DOHH2 (cell line): ENCODE data around the gene LSR.

Experiments used
- CTCF ChIP-seq: fragments of 200-600 bp; sonication (generic); IDR thresholded peaks from one replicate; pipeline ENCODE4 v1.5.1; 2014; ENCODE audit warnings: antibody characterized with exemption, mild to moderate bottlenecking, low read depth, low read length; ENCODE audit not compliant: poor library complexity, severe bottlenecking
- EZH2phosphoT487 ChIP-seq: fragments of 200-600 bp; sonication (generic); IDR thresholded peaks from 2 replicates; pipeline ENCODE4 v1.6.1; 2017; ENCODE audit warnings: borderline replicate concordance, mild to moderate bottlenecking, antibody characterized with exemption, low read length, moderate library complexity, mixed read lengths

- TF ChIP-seq CTCF (no peak), EZH2phosphoT487 (no peak)
Observed at GRCh38 chr19:35279374-35279773, 30.6 kb downstream of the LSR start.
